ENCODE results near the gene FAM181B.

DNA sequence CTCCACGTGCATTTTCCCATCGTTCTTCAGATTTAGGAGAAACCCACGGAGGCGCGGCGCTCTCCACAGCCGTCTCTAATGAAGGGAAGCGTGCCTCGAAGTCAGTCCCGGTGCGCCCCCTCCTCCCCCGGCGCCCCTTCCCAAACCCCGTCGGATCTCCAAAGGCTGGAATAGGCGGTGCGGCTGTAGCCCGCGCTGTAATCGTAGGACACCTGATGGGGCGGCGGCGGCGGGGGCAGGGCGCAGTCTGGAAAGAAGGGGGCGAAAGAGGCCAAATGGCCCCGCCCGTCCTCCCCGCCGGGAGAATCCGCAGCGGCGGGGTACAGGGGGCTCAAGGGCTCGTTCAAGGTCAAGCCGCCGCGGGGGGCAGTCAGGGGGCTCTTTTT, 1.3 kb downstream of the FAM181B start:
- TF ChIP-seq, protein P1, sequence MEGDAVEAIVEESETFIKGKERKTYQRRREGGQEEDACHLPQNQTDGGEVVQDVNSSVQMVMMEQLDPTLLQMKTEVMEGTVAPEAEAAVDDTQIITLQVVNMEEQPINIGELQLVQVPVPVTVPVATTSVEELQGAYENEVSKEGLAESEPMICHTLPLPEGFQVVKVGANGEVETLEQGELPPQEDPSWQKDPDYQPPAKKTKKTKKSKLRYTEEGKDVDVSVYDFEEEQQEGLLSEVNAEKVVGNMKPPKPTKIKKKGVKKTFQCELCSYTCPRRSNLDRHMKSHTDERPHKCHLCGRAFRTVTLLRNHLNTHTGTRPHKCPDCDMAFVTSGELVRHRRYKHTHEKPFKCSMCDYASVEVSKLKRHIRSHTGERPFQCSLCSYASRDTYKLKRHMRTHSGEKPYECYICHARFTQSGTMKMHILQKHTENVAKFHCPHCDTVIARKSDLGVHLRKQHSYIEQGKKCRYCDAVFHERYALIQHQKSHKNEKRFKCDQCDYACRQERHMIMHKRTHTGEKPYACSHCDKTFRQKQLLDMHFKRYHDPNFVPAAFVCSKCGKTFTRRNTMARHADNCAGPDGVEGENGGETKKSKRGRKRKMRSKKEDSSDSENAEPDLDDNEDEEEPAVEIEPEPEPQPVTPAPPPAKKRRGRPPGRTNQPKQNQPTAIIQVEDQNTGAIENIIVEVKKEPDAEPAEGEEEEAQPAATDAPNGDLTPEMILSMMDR (conservative IDR thresholded peaks at IDR 0.05 in 1 of 2, IDR thresholded peaks at IDR 0.05 in 1 of 2; ENCODE audit: low read depth in 1 of 2, low read length in 2 of 2), result no peak
- no peak for TF ChIP-seq EZH2 (IDR thresholded peaks at IDR 0.05; ENCODE audit: low read length, missing control alignments)

All from fibroblast of lung (primary cell).